Measurements from ENCODE around the gene C1GALT1C1. TPM values are rescaled to one million over a fixed set of nuclear protein-coding genes. Genes with fewer than 3 reads are reported as not detected.

The C1GALT1C1 gene
- total and polyA plus RNA-seq, 2 experiments from 2014 or later, result 16.3 to 18.8 TPM

DNA sequence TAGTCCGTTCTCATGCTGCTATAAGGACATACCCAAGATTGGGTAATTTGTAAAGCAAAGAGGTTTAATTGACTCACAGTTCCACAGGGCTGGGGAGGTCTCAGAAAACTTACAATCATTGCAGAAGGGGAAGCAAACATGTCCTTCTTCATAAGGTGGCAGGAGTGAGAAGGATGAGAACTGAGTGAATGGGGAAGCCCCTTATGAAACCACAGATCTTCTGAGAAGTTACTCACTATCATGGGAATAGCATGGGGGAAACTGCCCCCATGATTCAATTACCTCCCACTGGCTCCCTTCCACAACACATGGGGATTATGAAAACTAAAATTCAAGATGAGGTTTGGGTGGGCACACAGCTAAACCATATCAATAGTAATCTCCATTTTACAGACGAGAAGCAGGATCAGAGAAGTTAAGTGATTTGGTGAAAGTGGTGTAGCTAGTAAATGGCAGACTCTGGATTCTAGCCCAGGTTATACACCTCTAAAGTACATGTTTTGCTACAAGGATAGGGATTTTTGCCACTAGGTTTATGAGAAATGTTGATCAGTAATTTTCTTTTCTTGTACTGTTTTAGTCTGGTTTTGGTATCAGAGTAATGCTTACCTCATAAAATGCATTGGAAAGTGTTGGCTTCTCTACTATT is 47.3 kb upstream of the C1GALT1C1 start (continued):
- TF ChIP-seq REST (IDR thresholded peaks at IDR 0.05; ENCODE audit: unreplicated experiment), result no peak
- TF ChIP-seq, protein P1, sequence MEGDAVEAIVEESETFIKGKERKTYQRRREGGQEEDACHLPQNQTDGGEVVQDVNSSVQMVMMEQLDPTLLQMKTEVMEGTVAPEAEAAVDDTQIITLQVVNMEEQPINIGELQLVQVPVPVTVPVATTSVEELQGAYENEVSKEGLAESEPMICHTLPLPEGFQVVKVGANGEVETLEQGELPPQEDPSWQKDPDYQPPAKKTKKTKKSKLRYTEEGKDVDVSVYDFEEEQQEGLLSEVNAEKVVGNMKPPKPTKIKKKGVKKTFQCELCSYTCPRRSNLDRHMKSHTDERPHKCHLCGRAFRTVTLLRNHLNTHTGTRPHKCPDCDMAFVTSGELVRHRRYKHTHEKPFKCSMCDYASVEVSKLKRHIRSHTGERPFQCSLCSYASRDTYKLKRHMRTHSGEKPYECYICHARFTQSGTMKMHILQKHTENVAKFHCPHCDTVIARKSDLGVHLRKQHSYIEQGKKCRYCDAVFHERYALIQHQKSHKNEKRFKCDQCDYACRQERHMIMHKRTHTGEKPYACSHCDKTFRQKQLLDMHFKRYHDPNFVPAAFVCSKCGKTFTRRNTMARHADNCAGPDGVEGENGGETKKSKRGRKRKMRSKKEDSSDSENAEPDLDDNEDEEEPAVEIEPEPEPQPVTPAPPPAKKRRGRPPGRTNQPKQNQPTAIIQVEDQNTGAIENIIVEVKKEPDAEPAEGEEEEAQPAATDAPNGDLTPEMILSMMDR (conservative IDR thresholded peaks at IDR 0.05; ENCODE audit: low read depth in 2 of 2), result no peak

- Histone ChIP-seq H3F3A (replicated peaks; ENCODE audit: low read depth) (no peaks in the 10 kb centered on the region), H3K79me2 (replicated peaks; ENCODE audit: insufficient read depth) (no peaks in the 10 kb centered on the region), H3K4me2 (no peak overlapping the region), H3K36me3 (ENCODE audit: insufficient read depth) (no peaks in the 10 kb centered on the region), H4K20me1 (replicated peaks; ENCODE audit: insufficient read depth) (no peaks in the 10 kb centered on the region), H3K4me1 (ENCODE audit: insufficient read depth) (no peaks in the 10 kb centered on the region), H3K27me3 (ENCODE audit: insufficient read depth) (no peaks in the 10 kb centered on the region), H3K4me3 (no peak overlapping the region), H3K27ac (ENCODE audit: low read depth) (no peak overlapping the region), H2AFZ (no peak overlapping the region), H3K9me2 (ENCODE audit: insufficient read depth) (no peaks in the 10 kb centered on the region)
- DNase-seq (ENCODE audit: low spot score), result no peak
- H3K9me3 Mint-ChIP-seq, result no peaks in the 10 kb centered on the region
- no peak overlapping the region for H3K4me3 Mint-ChIP-seq
- ATAC-seq, result no peak
- H3K27me3 Mint-ChIP-seq (ENCODE audit: insufficient read depth, low read depth, poor library complexity), result peaks cover 2% of the 10 kb centered on the region
- H3K4me1 Mint-ChIP-seq, result no peaks in the 10 kb centered on the region
- no peak overlapping the region for H3K27ac Mint-ChIP-seq
- H3K36me3 Mint-ChIP-seq (ENCODE audit: low read depth), result no peaks in the 10 kb centered on the region
- TF ChIP-seq POLR2AphosphoS5 (IDR thresholded peaks at IDR 0.05; ENCODE audit: low read depth) (no peak), EZH2phosphoT487 (IDR thresholded peaks at IDR 0.05; ENCODE audit: unreplicated experiment) (no peak), CREB1 (CRISPR knock-in tag; IDR thresholded peaks at IDR 0.05; ENCODE audit: low read depth) (no peak), ZNF114 (CRISPR knock-in tag; IDR thresholded peaks at IDR 0.05) (no peak), STAT1 (IDR thresholded peaks at IDR 0.05; ENCODE audit: unreplicated experiment) (no peak), REST (IDR thresholded peaks at IDR 0.05; ENCODE audit: unreplicated experiment) (no peak), ZNF462 (CRISPR knock-in tag; IDR thresholded peaks at IDR 0.05) (no peak)
These were observed 43.1 kb upstream of the C1GALT1C1 start for GRCh38 chrX:120672841-120673530.

Measured in GM23338 (cell line).